Loucy (cell line): ENCODE data around the gene CDH26.

Source experiments
- H2AFZ ChIP-seq: fragments of 200-600 bp; sonication (generic); 2 replicates; pipeline ENCODE4 v1.6.0; 2016; ENCODE audit warnings: antibody characterized with exemption, mild to moderate bottlenecking, low read length, moderate library complexity
- H3F3A ChIP-seq: fragments of 200-600 bp; 2 replicates; pipeline ENCODE4 v1.6.0; 2016; ENCODE audit warnings: antibody characterized with exemption, low read depth, mild to moderate bottlenecking
- H3K27me3 ChIP-seq: fragments of 200-600 bp; sonication (generic); 2 replicates; pipeline ENCODE4 v1.6.1; 2014; ENCODE audit warnings: low read length, mild to moderate bottlenecking; ENCODE audit not compliant: insufficient read depth, poor library complexity, severe bottlenecking
- H3K36me3 ChIP-seq: fragments of 200-600 bp; sonication (generic); 2 replicates; pipeline ENCODE4 v1.6.1; 2016; ENCODE audit warnings: low read length; ENCODE audit not compliant: insufficient read depth
- H3K4me1 ChIP-seq: fragments of 200-600 bp; sonication (generic); 2 replicates; pipeline ENCODE4 v1.5.1; 2014; ENCODE audit warnings: low read length, mild to moderate bottlenecking; ENCODE audit not compliant: insufficient read depth, poor library complexity, severe bottlenecking
- H3K4me2 ChIP-seq: fragments of 200-600 bp; sonication (generic); 2 replicates; pipeline ENCODE4 v1.6.0; 2014; ENCODE audit warnings: antibody characterized with exemption, low read length, low read depth, mild to moderate bottlenecking; ENCODE audit not compliant: poor library complexity, severe bottlenecking
- H3K4me3 ChIP-seq: fragments of 200-600 bp; sonication (generic); 2 replicates; pipeline ENCODE4 v1.5.1; 2014; ENCODE audit warnings: low read length, mild to moderate bottlenecking, mixed read lengths; ENCODE audit not compliant: poor library complexity, severe bottlenecking
- H3K79me2 ChIP-seq: fragments of 200-600 bp; sonication (generic); 2 replicates; pipeline ENCODE4 v1.6.1; 2014; ENCODE audit warnings: low read length; ENCODE audit not compliant: insufficient read depth
- H3K9ac ChIP-seq: fragments of 200-600 bp; sonication (generic); 2 replicates; pipeline ENCODE4 v1.6.0; 2014; ENCODE audit warnings: mild to moderate bottlenecking, low read depth, low read length, moderate library complexity; ENCODE audit not compliant: poor library complexity, severe bottlenecking
- H3K9me2 ChIP-seq: fragments of 200-600 bp; sonication (generic); replicated peaks from 2 replicates; pipeline ENCODE4 v1.6.1; 2016; ENCODE audit warnings: low read depth, low read length, mixed read lengths
- H3K9me3 ChIP-seq: fragments of 200-600 bp; sonication (generic); 2 replicates; pipeline ENCODE4 v1.6.1; 2014; ENCODE audit warnings: mild to moderate bottlenecking, antibody characterized with exemption, low read length, low read depth; ENCODE audit not compliant: insufficient read depth
- H4K20me1 ChIP-seq: fragments of 200-600 bp; sonication (generic); 2 replicates; pipeline ENCODE4 v1.6.0; 2014; ENCODE audit warnings: antibody characterized with exemption, low read length, mild to moderate bottlenecking; ENCODE audit not compliant: insufficient read depth, poor library complexity, severe bottlenecking
- CTCF ChIP-seq: fragments of 200-600 bp; sonication (generic); conservative IDR thresholded peaks from 2 replicates; pipeline ENCODE4 v1.5.1; 2014; ENCODE audit warnings: mild to moderate bottlenecking, antibody characterized with exemption, low read length
- EZH2phosphoT487 ChIP-seq: fragments of 200-600 bp; IDR thresholded peaks from 2 replicates; pipeline ENCODE4 v1.6.1; 2018; ENCODE audit warnings: antibody characterized with exemption, mild to moderate bottlenecking, moderate library complexity, borderline replicate concordance

Gene CDH26

GRCh38 chr20:60000271-60001042 lies 42.2 kb downstream of the CDH26 start:
- Histone ChIP-seq H3K9me2 (no peaks in the 10 kb centered on the region), H3K4me2 (no peak overlapping the region), H3K79me2 (no peaks in the 10 kb centered on the region), H2AFZ (no peak overlapping the region), H3K9ac (no peak overlapping the region), H3K4me1 (no peaks in the 10 kb centered on the region), H3K36me3 (no peaks in the 10 kb centered on the region), H3F3A (no peaks in the 10 kb centered on the region), H3K9me3 (no peaks in the 10 kb centered on the region), H3K4me3 (no peak overlapping the region), H3K27me3 (no peaks in the 10 kb centered on the region), H4K20me1 (no peaks in the 10 kb centered on the region)
- no peak for TF ChIP-seq CTCF
- TF ChIP-seq EZH2phosphoT487 = no peak

- TF ChIP-seq CTCF = no peak
- no peak for TF ChIP-seq EZH2phosphoT487
- Histone ChIP-seq H3K4me3 (no peak overlapping the region), H3K9me2 (no peaks in the 10 kb centered on the region), H3K9ac (no peak overlapping the region), H3K4me2 (no peak overlapping the region), H3K4me1 (no peaks in the 10 kb centered on the region), H3K27me3 (no peaks in the 10 kb centered on the region), H3K9me3 (no peaks in the 10 kb centered on the region), H3F3A (no peaks in the 10 kb centered on the region), H3K36me3 (no peaks in the 10 kb centered on the region), H2AFZ (no peak overlapping the region), H3K79me2 (no peaks in the 10 kb centered on the region), H4K20me1 (no peaks in the 10 kb centered on the region)
These were observed 42.9 kb downstream of the CDH26 start for GRCh38 chr20:60001108-60001507.

GRCh38 chr20:60003776-60004175 lies 45.6 kb downstream of the CDH26 start:
- Histone ChIP-seq H3K4me2 (no peak overlapping the region), H3K79me2 (no peaks in the 10 kb centered on the region), H4K20me1 (no peaks in the 10 kb centered on the region), H3F3A (no peaks in the 10 kb centered on the region), H3K9me2 (no peaks in the 10 kb centered on the region), H3K4me1 (no peaks in the 10 kb centered on the region), H2AFZ (no peak overlapping the region), H3K9ac (no peak overlapping the region), H3K4me3 (no peak overlapping the region), H3K36me3 (no peaks in the 10 kb centered on the region), H3K27me3 (no peaks in the 10 kb centered on the region), H3K9me3 (no peaks in the 10 kb centered on the region)
- TF ChIP-seq EZH2phosphoT487 = no peak
- no peak for TF ChIP-seq CTCF
